DND-41 (cell line): ENCODE results near the gene TAL1.

Experiments
- CTCF ChIP-seq: IDR thresholded peaks from 2 replicates; pipeline ENCODE4 v1.5.1; 2012; ENCODE audit warnings: borderline replicate concordance, low read length, moderate library complexity, mild to moderate bottlenecking; ENCODE audit not compliant: poor library complexity, severe bottlenecking; ENCODE audit errors: extremely low read depth
- EZH2 ChIP-seq: IDR thresholded peaks from 3 replicates; pipeline ENCODE4 v1.6.1; 2012; ENCODE audit warnings: borderline replicate concordance, low read depth, mild to moderate bottlenecking, moderate library complexity, low read length, inconsistent platforms; ENCODE audit not compliant: severe bottlenecking

- TF ChIP-seq CTCF (peak; percentile 67), EZH2 (no peak)
Observed at GRCh38 chr1:47262787-47263413, 30.9 kb upstream of the TAL1 start.
